Measurements from ENCODE around the gene ZNF578.
"Not testable (repeated sequence)": the region's sequence is repeated elsewhere in the genome, so short reads cannot be mapped to it uniquely, and the experiment has no call there.

Gene ZNF578

GRCh38 chr19:52492201-52492993, 39.0 kb downstream of the ZNF578 start:
- Mint-ChIP-seq H3K27me3 (no peaks in the 10 kb centered on the region), H3K4me1 (no peaks in the 10 kb centered on the region), H3K27ac (no peak overlapping the region), H3K9me3 (peaks cover 18 to 32% of the 10 kb centered on the region in 2 donors), H3K4me3 (no peak overlapping the region)
- ATAC-seq = no peak
- DNase-seq = peak; percentile 1 to 9

- Mint-ChIP-seq H3K27me3 (no peaks in the 10 kb centered on the region), H3K4me1 (no peaks in the 10 kb centered on the region), H3K4me3 (peak overlapping the region in 1 of 2 donors; percentile 44), H3K9me3 (peaks cover 18 to 32% of the 10 kb centered on the region in 2 donors), H3K27ac (no peak overlapping the region)
- ATAC-seq (no peak), DNase-seq (no peak)
These were observed 39.7 kb downstream of the ZNF578 start for GRCh38 chr19:52492994-52493470.

- Mint-ChIP-seq H3K4me1 (no peaks in the 10 kb centered on the region), H3K4me3 (no peak overlapping the region), H3K27me3 (no peaks in the 10 kb centered on the region), H3K9me3 (peaks cover 18 to 43% of the 10 kb centered on the region in 2 donors), H3K27ac (no peak overlapping the region)
- ATAC-seq = no peak
- no peak for DNase-seq
These were observed 41.2 kb downstream of the ZNF578 start for GRCh38 chr19:52494518-52494917.

GRCh38 chr19:52498571-52498970, 45.2 kb downstream of the ZNF578 start:
- Mint-ChIP-seq H3K4me1 (no peaks in the 10 kb centered on the region), H3K27ac (no peak overlapping the region), H3K4me3 (no peak overlapping the region), H3K27me3 (no peaks in the 10 kb centered on the region), H3K9me3 (peaks cover 12 to 60% of the 10 kb centered on the region in 2 donors)
- DNase-seq (no peak), ATAC-seq (no peak)

- DNase-seq, ATAC-seq, H3K27me3 Mint-ChIP-seq, H3K4me3 Mint-ChIP-seq, H3K4me1 Mint-ChIP-seq, H3K27ac Mint-ChIP-seq: not testable (repeated sequence)
- peaks cover 1 to 55% of the 10 kb centered on the region in 2 donors for H3K9me3 Mint-ChIP-seq
These were observed 47.1 kb downstream of the ZNF578 start for GRCh38 chr19:52500474-52500873.

- H3K4me1 Mint-ChIP-seq, ATAC-seq, H3K27me3 Mint-ChIP-seq, H3K27ac Mint-ChIP-seq, H3K4me3 Mint-ChIP-seq, DNase-seq: not testable (repeated sequence)
- H3K9me3 Mint-ChIP-seq = peaks cover 0 to 50% of the 10 kb centered on the region in 2 donors
These were observed 47.6 kb downstream of the ZNF578 start for GRCh38 chr19:52500991-52501390.

- H3K4me3 Mint-ChIP-seq = no peak overlapping the region
- H3K9me3 Mint-ChIP-seq = peaks cover 17 to 32% of the 10 kb centered on the region in 2 donors
- DNase-seq (no peak), ATAC-seq (no peak)
- no peaks in the 10 kb centered on the region for H3K27me3 Mint-ChIP-seq
- no peak overlapping the region for H3K27ac Mint-ChIP-seq
- no peaks in the 10 kb centered on the region for H3K4me1 Mint-ChIP-seq
These were observed 53.9 kb downstream of the ZNF578 start for GRCh38 chr19:52507266-52507665.

GRCh38 chr19:52516191-52516590, 62.8 kb downstream of the ZNF578 start:
- peaks cover 27 to 84% of the 10 kb centered on the region in 2 donors for H3K9me3 Mint-ChIP-seq
- H3K27ac Mint-ChIP-seq = no peak overlapping the region

GRCh38 chr19:52518646-52519045, 65.3 kb downstream of the ZNF578 start:
- ATAC-seq (no peak), DNase-seq (no peak)
- no peaks in the 10 kb centered on the region for H3K27me3 Mint-ChIP-seq
- peaks cover 4% of the 10 kb centered on the region for H3K4me1 Mint-ChIP-seq
- H3K9me3 Mint-ChIP-seq = peaks cover 24 to 87% of the 10 kb centered on the region in 2 donors
- no peak overlapping the region for H3K27ac Mint-ChIP-seq
- H3K4me3 Mint-ChIP-seq = no peak overlapping the region

More at GRCh38 chr19:52516191-52516590, 62.8 kb downstream of the ZNF578 start:
- Mint-ChIP-seq H3K4me3 (no peak overlapping the region), H3K4me1 (peaks cover 4% of the 10 kb centered on the region), H3K27me3 (no peaks in the 10 kb centered on the region)
- no peak for DNase-seq
- ATAC-seq = no peak

GRCh38 chr19:52519175-52519574, 65.8 kb downstream of the ZNF578 start:
- H3K4me1 Mint-ChIP-seq, H3K4me3 Mint-ChIP-seq, DNase-seq, H3K27me3 Mint-ChIP-seq, H3K27ac Mint-ChIP-seq, ATAC-seq: not testable (repeated sequence)
- H3K9me3 Mint-ChIP-seq = peaks cover 24 to 84% of the 10 kb centered on the region in 2 donors

- Mint-ChIP-seq H3K27ac (no peak overlapping the region), H3K4me1 (peaks cover 4% of the 10 kb centered on the region), H3K4me3 (no peak overlapping the region), H3K9me3 (peaks cover 24 to 80% of the 10 kb centered on the region in 2 donors), H3K27me3 (no peaks in the 10 kb centered on the region)
- no peak for DNase-seq
- ATAC-seq = no peak
These were observed 66.7 kb downstream of the ZNF578 start for GRCh38 chr19:52520013-52520412.

- ATAC-seq (no peak), DNase-seq (no peak)
- peaks cover 18 to 55% of the 10 kb centered on the region in 2 donors for H3K9me3 Mint-ChIP-seq
- peaks cover 4% of the 10 kb centered on the region for H3K4me1 Mint-ChIP-seq
- peak overlapping the region in 1 of 2 donors; percentile 64 for H3K27ac Mint-ChIP-seq
- H3K27me3 Mint-ChIP-seq = no peaks in the 10 kb centered on the region
- H3K4me3 Mint-ChIP-seq = no peak overlapping the region
These were observed 69.2 kb downstream of the ZNF578 start for GRCh38 chr19:52522551-52522950.

- DNase-seq (no peak), ATAC-seq (no peak)
- peaks cover 11% of the 10 kb centered on the region for H3K4me1 Mint-ChIP-seq
- H3K27me3 Mint-ChIP-seq = no peaks in the 10 kb centered on the region
- no peak overlapping the region for H3K4me3 Mint-ChIP-seq
- no peak overlapping the region for H3K27ac Mint-ChIP-seq
- peaks cover 24 to 41% of the 10 kb centered on the region in 2 donors for H3K9me3 Mint-ChIP-seq
These were observed 70.7 kb downstream of the ZNF578 start for GRCh38 chr19:52524086-52524485.

- Mint-ChIP-seq H3K27ac (peak within 1 kb of the TSS; percentile 99), H3K27me3 (no peaks in the 10 kb centered on the region), H3K4me1 (peaks cover 29% of the 10 kb centered on the region), H3K4me3 (peak within 1 kb of the TSS; percentile 98 to 99), H3K9me3 (peaks cover 9 to 13% of the 10 kb centered on the region in 2 donors)
- ATAC-seq = peak; percentile 96
- DNase-seq = peak; percentile 86 to 91
These were observed 74.0 kb downstream of the ZNF578 start, which contains the start of gene ZNF808 for GRCh38 chr19:52527134-52527955. Gene ZNF808, plus strand, starts transcription at chr19:52527668. Its CDS starts 15,617 bp downstream, at chr19:52543285.

- Mint-ChIP-seq H3K4me3 (peak overlapping the region; percentile 98 to 99), H3K9me3 (peaks cover 3 to 9% of the 10 kb centered on the region in 2 donors), H3K27ac (peak overlapping the region; percentile 99), H3K4me1 (peaks cover 29% of the 10 kb centered on the region), H3K27me3 (no peaks in the 10 kb centered on the region)
- DNase-seq = no peak
- peak; percentile 12 for ATAC-seq
These were observed 74.6 kb downstream of the ZNF578 start for GRCh38 chr19:52527956-52528351.

Data from stimulated activated naive CD8-positive, alpha-beta T cell treated with anti-CD3 and anti-CD28 coated beads, Interleukin-15, amount 100 ng/mL, for 72 hours (primary cell).